ENCODE results near the gene ZYG11A. TPM values are rescaled to one million over a fixed set of nuclear protein-coding genes. Genes with fewer than 3 reads are reported as not detected.

The ZYG11A gene
- total and polyA plus RNA-seq, 2 donors (not counting 3 experiments of a cell fraction or from before 2014, with no cell fraction given): 0.40 to 2.1 TPM

GRCh38 chr1:52904208-52904926 lies 61.8 kb downstream of the ZYG11A start:
- dilution Hi-C loops (cut with MboI; ENCODE audit: extremely low pct_ligation_motif_present, low sequenced_read_pairs) (no loop called here), intact Hi-C loops (cut with micrococcal nuclease) (no loop called here)
- Histone ChIP-seq H3K79me2 (ENCODE audit: control insufficient read depth, insufficient read depth, low read length) (no peaks in the 10 kb centered on the region), H3K27me3 (ENCODE audit: control insufficient read depth in 2 of 2, insufficient read depth in 2 of 2, low read length in 2 of 2) (no peaks in the 10 kb centered on the region), H3K4me1 (ENCODE audit: control insufficient read depth, extremely low read depth, insufficient read depth, low read length) (no peaks in the 10 kb centered on the region), H3K27ac (ENCODE audit: insufficient read depth, low read depth, low read length) (no peak overlapping the region), H3K4me2 (ENCODE audit: insufficient read depth, low read length) (no peak overlapping the region), H3K4me3 (replicated peaks in 1 of 3; ENCODE audit: insufficient read depth in 1 of 3, low read depth in 1 of 3, low read length in 3 of 3) (no peak overlapping the region), H3K9me1 (replicated peaks; ENCODE audit: control insufficient read depth, extremely low read depth, insufficient read depth, low read length) (no peaks in the 10 kb centered on the region), H4K20me1 (replicated peaks; ENCODE audit: control insufficient read depth, extremely low read depth, insufficient read depth, low read length) (no peaks in the 10 kb centered on the region), H2AFZ (ENCODE audit: low read depth, low read length) (no peak overlapping the region), H3K9ac (replicated peaks; ENCODE audit: extremely low read depth, insufficient read depth, low read length) (no peak overlapping the region), H3K9me3 (replicated peaks; ENCODE audit: control insufficient read depth, insufficient read depth, low read length) (no peaks in the 10 kb centered on the region), H3K36me3 (ENCODE audit: control insufficient read depth in 2 of 2, extremely low read depth in 1 of 2, insufficient read depth in 2 of 2, low read length in 2 of 2) (no peaks in the 10 kb centered on the region)
- TF ChIP-seq POLR2AphosphoS5 (IDR thresholded peaks at IDR 0.05; ENCODE audit: insufficient read depth, low read depth, low read length) (no peak), MYC (IDR thresholded peaks at IDR 0.05; ENCODE audit: low read depth, low read length) (no peak), FOS (IDR thresholded peaks at IDR 0.05; ENCODE audit: borderline replicate concordance, insufficient read depth, low read length) (no peak), CTCF (IDR thresholded peaks at IDR 0.05; ENCODE audit: extremely low read depth in 1 of 2, insufficient read depth in 1 of 2, low read depth in 1 of 2, low read length in 2 of 2) (no peak), JUN (IDR thresholded peaks at IDR 0.05; ENCODE audit: borderline replicate concordance, insufficient read depth, insufficient read length, low read depth) (no peak), EZH2 (IDR thresholded peaks at IDR 0.05; ENCODE audit: borderline replicate concordance, low read depth, low read length, severe bottlenecking) (no peak), POLR2A (IDR thresholded peaks at IDR 0.05; ENCODE audit: low read depth, low read length) (no peak), MAX (IDR thresholded peaks at IDR 0.05; ENCODE audit: insufficient read depth, insufficient read length) (no peak), GATA2 (IDR thresholded peaks at IDR 0.05; ENCODE audit: insufficient read depth, insufficient read length, low read depth, low read length) (no peak)
- ChIA-PET CTCF (interaction anchor here (1.7 to 2.9 kb wide), 5 partner anchors 10 to 281 kb away, joined by 5 to 44 read pairs (median 10); partner anchors contain the start of gene ECHDC2), POLR2A (interaction anchor here (0.6 kb wide), 1 partner anchor 23 kb away, joined by 7 read pairs; the partner anchor contains the start of gene SCP2)
- BruUV-seq (replicated peaks): no TSS peak
- FAIRE-seq: no peak
- DNase-seq (ENCODE audit: low read depth, low spot score): no peak

All from endothelial cell of umbilical vein (primary cell).